DMS153 treated with DMSO at 0.1 percent for 48 hours (cell line): ENCODE data around the gene JPH4.
"Not testable (repeated sequence)": the region's sequence is repeated elsewhere in the genome, so short reads cannot be mapped to it uniquely, and the experiment has no call there.

Experiments used
- DNase-seq: peaks from one replicate; lab custom pipeline; 2025; ENCODE audit not compliant: unreplicated experiment; lab: John Stamatoyannopoulos, UW

The JPH4 gene

DNA sequence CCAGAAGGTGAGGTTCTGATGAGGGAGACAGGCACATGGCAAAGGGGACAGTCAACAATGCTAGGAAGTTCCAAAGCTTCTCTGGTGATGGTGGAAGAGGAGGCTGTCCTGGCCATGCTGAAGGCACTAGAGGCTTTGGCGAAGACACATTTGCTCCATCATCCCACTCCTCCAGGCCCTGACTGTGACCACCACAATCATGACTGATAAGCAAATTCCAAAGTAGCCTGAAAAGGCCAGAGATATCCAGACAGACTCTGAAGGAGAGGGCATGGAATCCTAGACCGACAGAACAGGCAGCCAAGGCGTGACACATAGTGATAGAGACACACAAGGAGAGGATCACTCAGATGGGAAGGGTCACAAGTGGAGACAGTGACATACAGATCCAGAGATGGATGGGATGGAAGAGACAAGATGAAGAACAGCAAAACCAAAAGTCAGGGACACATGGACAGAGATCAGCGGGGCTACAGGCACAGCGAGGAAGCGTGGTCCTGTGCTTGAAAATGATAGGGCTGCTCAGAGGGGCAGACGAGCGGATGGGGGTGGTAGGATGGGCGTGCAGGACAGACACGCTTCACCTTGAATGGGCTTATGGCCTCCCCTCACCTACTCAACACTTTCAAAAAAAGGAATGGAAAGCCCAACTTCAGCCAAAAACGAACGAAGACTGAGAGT, 28.3 kb downstream of the JPH4 start:
- no peak for DNase-seq

DNA sequence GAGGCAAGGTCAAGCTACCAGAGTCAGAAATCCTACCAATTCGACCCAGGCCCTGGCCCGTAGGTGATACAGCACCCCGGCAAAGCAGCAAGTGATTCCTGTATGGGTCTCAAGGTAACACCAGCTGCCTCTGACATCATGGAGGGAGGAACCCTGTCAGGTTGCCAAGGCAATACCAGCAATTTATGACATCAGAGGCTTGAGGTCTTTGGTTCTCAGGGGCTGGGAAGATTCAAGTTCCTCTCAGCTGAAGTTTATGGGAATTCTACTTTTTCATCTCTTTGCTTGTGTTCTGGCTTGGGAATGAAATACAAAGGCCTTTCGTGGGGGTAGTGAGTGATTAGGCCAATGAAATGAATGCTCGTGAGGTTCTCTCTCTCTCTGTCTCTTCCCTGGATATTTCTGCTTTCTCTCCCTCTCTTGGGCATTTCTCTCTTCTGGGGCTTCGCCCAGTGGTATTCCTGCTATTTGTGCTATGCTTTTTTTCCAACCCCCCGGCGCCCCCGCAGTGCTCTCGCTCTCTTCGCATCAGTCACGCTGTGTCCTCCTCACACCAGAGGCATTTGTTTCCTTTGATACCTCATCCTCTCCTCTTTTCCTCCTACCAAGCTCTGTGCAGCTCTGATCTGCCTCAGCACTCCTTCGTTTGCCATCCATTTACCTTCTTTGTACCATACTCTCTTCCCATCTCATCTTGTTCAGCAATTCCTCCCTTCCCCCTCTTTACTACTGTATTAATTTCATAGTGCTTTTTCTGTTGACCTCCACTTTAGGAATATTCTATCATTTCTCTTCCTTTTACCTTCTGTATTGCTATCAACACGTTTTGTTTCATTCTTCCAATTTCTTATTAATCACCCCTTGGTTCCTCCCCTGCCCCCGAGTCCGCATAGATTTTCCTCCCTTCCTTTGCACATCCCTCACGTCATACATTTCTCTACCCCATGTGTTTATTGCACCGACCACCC, 30.0 kb downstream of the JPH4 start:
- DNase-seq, result no peak

DNA sequence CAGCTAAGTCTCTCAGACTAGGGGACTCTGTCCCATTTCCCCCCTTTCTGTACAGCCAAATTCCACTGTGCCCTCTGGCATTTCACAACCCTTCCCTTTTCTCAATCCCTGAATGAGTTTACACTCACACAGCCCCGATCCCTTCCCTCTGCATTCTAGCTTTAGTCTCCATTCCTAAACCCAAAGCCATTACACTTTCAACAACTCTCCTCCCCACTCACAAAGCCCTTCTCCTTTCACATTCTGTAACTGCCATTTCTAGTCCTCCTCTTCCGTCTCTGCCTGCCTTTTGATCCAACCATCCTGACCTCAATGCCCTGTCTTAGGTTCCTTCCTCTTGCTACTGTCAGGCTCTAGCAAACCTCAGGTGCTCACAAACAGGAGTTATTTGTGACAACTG, 30.7 kb downstream of the JPH4 start:
- DNase-seq, result no peak

DNA sequence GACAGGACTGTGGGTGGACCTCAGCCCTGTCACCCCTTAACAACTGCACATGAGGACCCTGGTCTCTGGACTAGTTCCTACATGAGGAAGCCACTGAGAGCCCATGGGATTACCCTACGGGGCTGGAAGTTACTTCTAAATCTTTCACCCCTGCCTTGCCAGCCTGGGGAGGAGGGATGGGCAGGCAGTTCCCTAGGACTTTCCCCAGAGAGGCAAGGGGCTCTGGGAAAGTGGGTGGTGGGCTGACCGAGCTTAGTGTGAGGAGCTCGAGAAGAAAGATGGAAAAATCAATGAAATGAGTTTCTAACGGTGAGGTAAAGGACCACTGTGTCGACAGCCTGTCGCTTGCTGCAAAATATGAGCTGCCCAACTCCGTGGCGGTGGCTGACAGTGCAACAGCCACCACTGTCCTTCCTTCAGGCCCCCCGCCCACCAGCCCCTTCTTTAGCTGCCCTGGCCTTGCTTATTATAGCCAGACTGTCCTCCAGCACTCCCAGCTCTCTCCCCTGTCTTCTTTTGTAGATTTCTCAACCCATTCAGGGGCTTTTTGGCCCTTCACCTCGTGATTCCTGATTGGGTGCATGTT, 32.0 kb downstream of the JPH4 start:
- DNase-seq, result no peak

DNA sequence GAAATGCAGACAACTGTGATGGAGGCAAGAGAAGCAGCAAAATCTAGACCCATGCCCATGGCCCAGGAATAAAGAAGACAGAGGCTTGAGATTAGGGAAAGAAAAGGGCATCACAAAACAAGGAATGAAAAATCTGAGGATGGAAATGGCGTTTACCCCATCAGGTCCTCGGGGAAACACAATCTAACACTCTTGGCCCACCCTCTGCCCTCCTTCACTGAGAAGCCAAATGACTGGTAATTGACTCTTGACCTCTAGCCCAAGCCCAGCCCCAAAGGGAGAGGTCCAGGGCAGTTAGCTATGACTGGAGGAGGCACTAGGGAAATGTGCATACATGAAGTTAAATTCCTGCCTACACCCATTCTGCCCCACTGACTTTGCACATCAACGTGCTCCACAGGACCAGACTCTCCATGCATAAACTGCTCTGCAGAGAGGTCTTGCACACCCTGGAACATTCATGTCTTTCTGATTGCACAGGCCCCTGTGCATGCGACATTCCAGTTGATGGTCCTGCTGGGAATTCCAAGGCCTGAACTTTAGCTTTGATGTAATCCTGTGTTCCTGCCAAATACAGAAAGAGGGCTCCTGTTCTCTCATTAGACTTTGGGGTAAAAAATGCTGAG, 32.7 kb downstream of the JPH4 start:
- DNase-seq, result no peak

DNA sequence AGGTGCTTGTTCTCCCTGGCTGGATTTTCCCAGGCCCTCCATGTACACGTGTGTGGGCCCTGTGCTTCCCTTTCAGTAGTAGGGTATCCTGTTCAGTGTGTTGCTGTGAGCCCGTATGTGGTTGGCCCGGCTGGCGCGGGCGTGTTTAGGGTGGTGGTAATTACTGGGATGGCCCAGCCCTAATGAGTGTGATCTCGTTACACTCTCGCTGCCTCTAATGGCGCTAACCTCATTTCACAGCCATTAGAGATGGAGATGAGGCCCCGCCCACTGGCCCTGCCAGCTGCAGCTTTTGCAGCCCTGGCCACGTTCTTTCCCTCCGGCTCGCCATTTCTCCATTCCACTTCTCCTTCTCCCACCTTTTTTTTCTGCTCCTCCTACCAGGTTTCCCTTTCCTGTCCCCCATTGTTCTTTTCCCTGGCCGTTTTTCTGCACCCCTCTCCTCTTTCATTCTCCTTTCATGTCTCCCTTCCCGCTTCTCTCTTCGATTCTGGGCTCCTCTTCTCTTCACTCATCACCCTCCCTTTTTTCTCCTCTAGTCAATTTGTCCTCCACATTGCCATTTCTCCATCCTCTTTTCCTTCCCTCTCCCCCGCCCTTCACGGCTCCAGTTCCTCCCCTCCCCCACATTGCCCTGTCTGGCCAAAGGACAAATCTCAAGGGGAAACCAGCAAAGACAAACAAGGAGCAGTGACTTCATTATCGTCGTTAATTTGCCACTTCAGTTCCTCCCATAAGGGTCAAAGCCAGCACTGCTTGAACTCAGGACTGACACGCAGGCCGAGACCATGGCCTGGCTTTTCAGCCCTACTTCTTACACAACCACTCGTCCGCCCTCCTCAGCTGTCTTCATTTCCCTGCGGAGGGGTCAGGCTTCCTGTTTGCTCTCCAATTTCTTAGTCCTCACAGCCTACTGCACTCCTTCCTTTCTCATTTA, 33.8 kb downstream of the JPH4 start:
- DNase-seq, result peak; percentile 79

DNA sequence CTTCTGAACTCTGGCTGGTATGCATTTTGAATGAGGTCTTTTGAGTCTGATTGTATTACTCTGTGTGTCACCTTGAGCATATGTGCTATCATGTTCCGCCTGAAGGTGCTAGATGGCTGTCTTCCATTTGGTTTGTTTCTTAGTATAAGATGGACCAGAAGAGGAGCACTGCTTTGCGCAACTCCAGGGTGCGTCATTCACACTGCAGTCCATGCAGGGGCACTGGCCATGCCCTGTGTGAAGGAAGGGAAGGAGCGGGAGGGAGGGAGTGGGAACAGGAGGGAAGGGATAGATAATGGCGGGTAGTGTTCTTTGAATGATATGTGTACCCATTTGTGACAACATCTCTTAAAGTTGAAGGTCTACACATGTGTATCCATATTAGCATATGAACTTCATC, 35.2 kb downstream of the JPH4 start:
- DNase-seq, result no peak

DNA sequence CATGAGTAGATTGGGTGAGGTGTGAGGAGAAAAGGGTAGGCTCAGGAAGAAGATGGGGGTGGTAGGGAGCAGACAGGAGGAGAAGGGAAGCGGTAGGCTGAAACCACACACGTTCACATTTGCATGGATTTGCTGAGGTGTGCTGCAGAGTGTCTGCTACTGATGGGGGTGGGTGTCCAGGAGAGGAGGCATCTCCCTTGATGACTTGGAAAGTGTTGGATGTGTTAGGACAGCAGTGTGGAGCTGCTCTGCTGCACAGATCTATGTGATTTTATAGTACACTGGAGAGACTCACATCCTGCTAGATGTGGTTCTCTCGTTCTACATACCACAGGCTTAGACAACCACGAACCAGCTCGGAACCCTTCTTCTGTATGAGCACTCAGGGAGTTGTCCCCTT, 36.3 kb downstream of the JPH4 start:
- no peak for DNase-seq

DNA sequence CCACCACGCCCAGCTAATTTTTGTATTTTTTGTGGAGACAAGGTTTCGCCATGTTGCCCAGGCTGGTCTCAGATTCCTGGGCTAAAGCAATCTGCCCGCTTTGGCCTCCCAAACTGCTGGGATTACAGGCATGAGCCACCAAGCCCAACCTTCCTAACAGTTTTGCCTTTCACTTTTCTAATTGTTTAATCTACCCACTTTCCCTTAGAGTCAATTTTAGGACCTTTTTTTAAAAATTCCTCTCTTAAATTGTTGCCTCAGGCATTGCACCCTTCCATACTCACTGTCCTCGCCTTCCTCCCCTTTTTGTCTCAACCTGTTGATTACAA, 38.5 kb downstream of the JPH4 start:
- no peak for DNase-seq

DNA sequence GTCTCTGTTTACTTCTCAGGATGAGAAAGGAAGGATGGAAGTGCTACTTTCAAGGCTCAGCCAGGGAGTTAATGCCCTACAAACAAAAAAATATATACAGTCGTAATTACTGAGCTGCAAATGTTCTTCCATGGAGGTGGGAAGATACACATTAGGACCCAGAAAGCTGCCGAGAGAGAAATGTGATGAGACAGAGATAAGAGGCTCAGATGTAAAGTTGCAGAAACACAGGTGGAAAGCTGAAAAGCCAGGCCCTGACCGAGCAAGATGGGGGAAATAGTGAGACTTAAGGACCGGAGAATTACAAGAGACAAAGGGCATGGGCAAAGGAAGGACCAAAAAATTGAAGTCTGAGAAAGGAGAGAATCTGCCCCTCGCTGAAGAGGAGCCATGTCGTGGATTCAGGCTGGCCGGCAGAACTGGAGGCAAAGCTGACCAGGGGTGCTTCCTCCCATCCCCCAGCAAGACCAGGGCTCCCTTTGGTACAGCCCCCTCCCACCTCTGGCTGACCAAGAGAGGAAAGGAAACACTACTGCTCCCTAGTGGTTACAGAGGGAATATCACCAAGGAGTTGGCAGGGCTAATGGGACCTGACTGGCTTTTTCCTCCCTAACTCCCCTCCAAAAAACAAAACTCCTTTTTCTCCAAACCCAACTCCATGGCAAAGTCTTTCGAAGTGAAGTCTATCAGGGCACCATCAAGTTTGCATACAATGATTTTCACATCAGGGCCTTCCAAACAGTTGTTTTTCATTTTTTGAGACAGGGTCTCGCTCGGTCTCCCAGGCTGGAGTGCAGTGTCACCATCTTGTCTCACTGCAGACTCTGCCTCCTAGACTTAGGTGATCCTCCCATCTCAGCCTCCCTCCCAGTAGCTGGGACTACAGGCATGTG, 39.1 kb downstream of the JPH4 start:
- peak; percentile 36 for DNase-seq

DNA sequence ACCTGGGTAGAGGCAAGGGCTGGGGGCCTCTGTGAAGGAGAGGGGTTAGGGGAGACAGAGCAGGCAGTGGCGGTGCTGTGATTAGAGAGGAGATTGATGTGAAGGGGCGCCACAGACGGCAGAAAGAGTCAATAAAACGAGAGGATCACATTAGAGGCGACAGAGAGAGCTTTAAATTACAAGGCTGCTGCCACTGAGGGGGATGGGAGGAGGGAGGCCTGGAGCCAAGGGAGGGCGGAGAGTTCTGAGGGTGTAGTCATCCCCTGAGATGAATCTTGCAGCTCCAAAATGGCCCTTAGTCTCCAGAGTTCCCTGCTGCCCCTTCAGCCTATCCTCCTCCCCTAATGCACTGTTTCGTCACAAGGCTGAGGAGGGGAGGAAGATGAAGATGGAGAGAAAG, 39.8 kb downstream of the JPH4 start:
- DNase-seq, result peak; percentile 13

DNA sequence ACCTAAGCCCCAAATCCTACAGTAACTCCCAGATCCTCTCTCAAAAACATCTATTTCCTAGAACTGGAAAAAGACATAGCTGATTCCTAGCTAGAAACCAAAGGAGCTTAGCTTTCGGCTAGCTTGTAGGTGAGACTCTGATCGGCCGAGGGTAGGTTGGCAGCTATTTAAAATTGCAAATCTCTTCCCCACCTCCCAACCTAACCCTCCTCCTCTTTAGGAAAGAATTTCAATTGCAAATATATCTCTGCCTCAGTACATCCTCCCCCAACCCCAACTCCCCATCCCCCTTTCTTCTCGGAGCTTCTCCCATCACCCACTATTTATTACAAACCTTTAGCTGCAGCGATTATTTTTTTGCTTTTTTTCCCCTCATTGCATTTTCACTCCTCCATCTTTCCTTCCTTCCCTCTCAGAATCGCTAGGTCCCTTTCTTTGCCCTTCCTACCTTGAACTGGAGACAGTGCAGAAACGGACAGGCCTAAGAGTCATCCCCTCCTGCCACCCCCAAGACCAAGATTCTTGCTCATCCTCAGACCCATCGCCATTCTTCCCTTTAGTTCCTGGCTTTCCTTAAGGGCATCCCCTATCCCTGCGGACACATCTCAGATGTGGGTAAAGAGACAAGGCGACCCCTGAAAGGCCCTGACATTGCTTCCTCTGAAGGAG, 40.4 kb downstream of the JPH4 start:
- no peak for DNase-seq

DNA sequence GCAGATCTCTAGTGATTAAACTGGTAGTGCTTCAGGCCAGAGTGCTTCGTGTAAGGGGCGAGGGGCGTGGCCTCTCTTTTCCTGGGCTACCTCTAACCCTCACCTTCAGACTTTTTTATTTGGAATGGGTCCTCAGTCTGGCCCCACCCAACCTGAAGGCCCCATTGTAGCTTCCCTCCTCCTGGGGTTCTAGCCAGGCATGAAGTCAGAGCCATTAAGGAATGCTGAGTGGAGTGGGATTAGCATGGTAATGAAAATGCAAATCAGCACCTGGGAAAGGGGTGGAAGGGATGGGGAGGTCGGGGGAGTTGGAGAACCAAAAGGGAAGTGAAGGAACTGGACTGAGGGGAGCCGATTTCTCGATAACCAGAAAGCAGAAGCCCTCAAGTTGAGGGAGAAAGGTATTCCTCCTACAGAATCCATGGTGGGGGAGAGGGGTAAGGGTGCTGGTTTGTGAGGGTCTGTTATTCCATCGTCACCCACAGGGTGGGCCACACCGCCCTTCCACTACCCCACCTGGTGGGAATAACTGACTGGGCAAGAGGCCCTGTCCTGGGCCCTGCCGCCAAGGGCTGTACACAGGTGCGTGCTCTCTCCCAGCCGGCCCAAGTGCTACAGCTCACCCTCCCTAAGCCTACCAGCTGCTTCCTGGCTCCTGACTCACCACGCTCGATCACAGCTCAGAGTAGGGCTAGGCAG, 41.1 kb downstream of the JPH4 start:
- DNase-seq, result no peak

DNA sequence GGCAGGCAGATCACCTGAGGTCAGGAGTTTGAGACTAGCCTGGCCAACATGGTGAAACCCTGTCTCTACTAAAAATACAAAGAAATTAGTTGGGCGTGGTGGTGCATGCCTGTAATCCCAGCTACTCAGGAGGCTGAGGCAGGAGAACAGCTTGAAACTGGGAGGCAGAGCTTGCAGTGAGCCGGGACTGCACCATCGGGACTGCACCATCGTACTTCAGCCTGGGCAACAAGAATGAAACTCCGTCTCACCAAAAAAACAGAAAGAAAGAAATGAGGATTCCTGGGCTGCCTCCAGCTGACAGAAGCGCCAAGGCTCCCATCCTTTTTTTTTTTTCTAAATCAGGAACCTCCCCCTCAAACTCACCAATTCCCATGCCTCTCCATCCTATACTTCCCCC, 41.7 kb downstream of the JPH4 start:
- DNase-seq, result not testable (repeated sequence)

DNA sequence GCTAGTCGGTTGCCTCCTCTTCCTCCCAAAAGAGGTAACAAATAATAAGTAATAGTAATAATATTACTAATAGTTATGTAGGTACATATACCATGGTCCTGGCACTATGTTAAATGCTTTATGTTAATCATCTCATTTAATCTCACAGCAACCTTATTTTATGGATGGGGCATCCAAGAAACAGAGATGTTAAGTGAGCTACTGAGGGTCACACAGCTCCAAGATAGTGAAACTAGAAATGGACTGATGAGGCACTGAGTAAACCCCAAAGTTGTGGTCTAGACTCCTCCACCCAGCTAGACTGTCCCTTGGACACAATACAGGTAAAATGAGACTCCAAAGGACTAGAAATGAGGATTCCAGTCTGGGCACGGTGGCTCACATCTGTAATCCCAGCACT, 42.1 kb downstream of the JPH4 start:
- no peak for DNase-seq

DNA sequence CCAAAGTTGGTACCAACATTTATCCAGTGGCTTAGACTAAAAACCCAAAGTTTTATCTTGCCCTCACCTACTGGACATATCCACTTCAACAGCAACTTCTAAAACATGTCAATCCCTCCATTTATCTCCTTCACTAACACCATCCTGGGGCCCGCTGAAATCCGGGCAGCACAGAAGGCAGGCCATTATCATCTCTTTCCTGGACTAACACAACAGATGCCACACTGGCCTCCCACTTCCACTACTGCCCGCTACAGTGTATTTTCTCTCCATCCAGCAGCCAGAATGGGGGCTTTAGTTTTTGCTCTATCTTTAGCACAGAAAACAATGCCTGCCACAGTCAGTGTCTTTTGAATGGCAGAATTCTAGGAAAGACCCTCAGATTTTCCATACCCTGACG, 42.6 kb downstream of the JPH4 start:
- DNase-seq, result no peak

DNA sequence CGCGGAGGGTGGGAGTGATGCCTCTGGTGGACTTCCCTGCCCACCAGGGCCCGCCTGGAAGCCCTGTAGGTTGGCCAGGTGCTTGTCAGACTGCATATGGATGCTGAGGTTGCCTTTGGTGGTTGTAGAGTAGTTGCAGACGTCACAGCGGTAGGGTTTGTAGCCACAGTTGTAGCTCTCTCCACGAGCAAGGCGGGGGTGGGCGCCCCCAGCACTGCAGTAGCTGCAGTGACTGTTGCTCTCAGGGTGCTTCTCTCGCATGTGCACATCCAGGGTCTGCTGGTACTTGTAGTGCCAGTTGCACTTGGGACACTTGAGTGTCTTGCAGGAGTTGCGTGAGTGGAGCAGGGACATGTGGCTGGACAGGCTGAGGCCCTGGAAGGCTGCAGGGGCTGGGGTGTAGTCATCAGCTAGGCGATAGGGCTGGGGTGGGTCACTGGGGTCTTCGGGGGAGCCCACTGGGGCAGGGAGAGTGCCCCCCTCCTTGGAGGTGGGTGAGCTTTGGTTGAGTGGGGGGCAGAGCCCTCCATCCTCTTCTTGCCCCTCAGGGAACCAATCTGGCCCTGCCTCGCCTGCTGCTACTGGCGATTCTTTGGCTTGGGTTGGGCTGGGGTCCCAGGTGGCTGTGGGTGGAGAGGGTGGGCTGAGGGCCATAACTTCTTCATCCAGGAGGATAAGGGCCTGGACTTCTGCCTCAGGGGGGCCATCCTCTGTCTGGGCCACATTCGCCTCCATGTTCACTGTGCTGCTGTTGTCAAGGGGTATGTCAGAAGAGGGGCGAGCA, 44.7 kb downstream of the JPH4 start:
- DNase-seq, result no peak

DNA sequence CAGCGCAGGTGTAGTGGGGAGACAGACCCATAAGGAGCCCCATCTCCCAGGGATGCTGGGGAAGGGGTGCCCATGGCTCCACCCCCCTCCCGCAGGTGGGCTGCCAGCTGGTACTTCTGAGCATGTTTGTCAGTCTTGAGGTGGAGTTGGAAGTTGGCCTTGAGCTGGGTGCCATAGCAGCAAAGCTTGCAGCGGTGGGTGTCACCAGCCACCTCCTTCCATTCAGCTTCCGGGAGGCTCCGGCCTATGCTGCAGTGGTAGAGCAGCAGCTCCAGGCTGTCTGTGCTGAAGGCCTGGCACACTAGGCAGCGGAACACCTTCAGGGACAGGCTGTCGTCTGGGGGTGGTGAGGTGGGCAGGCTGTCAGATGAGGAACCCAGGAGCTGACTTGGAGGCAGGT, 45.9 kb downstream of the JPH4 start:
- DNase-seq, result no peak
